ENCODE results near the gene IFI6.

Gene IFI6

GRCh38 chr1:27669876-27670275 lies 2.1 kb downstream of the IFI6 start:
- no peak for DNase-seq

- DNase-seq: no peak
Measured at GRCh38 chr1:27668808-27669723, 2.9 kb downstream of the IFI6 start.

GRCh38 chr1:27668121-27668807 lies 3.7 kb downstream of the IFI6 start:
- no peak for DNase-seq

GRCh38 chr1:27666791-27667254 lies 5.2 kb downstream of the IFI6 start:
- no peak for DNase-seq

- no peak for DNase-seq
Measured at GRCh38 chr1:27666294-27666693, 5.7 kb downstream of the IFI6 start.

GRCh38 chr1:27665016-27665651 lies 6.9 kb downstream of the IFI6 start:
- DNase-seq: no peak

- no peak for DNase-seq
Measured at GRCh38 chr1:27664291-27664690, 7.7 kb downstream of the IFI6 start.

GRCh38 chr1:27662707-27663393 lies 9.1 kb downstream of the IFI6 start:
- DNase-seq: no peak

GRCh38 chr1:27662261-27662660 lies 9.7 kb downstream of the IFI6 start:
- no peak for DNase-seq

- no peak for DNase-seq
Measured at GRCh38 chr1:27661412-27662075, 10.4 kb downstream of the IFI6 start.

GRCh38 chr1:27660300-27660835 lies 11.6 kb downstream of the IFI6 start:
- DNase-seq: no peak

GRCh38 chr1:27659497-27660299 lies 12.3 kb downstream of the IFI6 start:
- DNase-seq: no peak

- DNase-seq: no peak
Measured at GRCh38 chr1:27658951-27659496, 13.0 kb downstream of the IFI6 start.

GRCh38 chr1:27656157-27656893 lies 15.7 kb downstream of the IFI6 start:
- DNase-seq: no peak

GRCh38 chr1:27655151-27655937 lies 16.6 kb downstream of the IFI6 start:
- DNase-seq: no peak

- no peak for DNase-seq
Measured at GRCh38 chr1:27652111-27652864, 19.7 kb downstream of the IFI6 start.

- DNase-seq: no peak
Measured at GRCh38 chr1:27650539-27651175, 21.3 kb downstream of the IFI6 start.

GRCh38 chr1:27650171-27650538 lies 21.8 kb downstream of the IFI6 start:
- DNase-seq: no peak
